Esophagus (tissue), 2 donors: ENCODE data around the gene ADGRE3. TPM values are rescaled to one million over a fixed set of nuclear protein-coding genes. Genes with fewer than 3 reads are reported as not detected.
"Not testable (repeated sequence)": the region's sequence is repeated elsewhere in the genome, so short reads cannot be mapped to it uniquely, and the experiment has no call there.

Experiments used
- H3K27ac ChIP-seq, 2 donors: one replicate each; pipeline ENCODE4 v1.5.1; 2013; ENCODE audit warnings: low read depth in 2 of 2, mild to moderate bottlenecking in 2 of 2, inconsistent platforms in 1 of 2, low read length in 1 of 2, moderate library complexity in 1 of 2
- H3K27me3 ChIP-seq, 2 donors: one replicate each; pipeline ENCODE4 v1.6.1; 2013; ENCODE audit warnings: low read length in 2 of 2, control low read depth in 1 of 2, mild to moderate bottlenecking in 1 of 2; ENCODE audit not compliant: insufficient read depth in 2 of 2, control insufficient read depth in 1 of 2
- H3K36me3 ChIP-seq, 2 donors: one replicate each; pipeline ENCODE4 v1.6.1; 2013; ENCODE audit warnings: low read length in 1 of 2; ENCODE audit not compliant: control insufficient read depth in 2 of 2, insufficient read depth in 2 of 2
- H3K4me1 ChIP-seq, 2 donors: one replicate each; pipeline ENCODE4 v1.6.1; 2013; ENCODE audit warnings: low read length in 1 of 2; ENCODE audit not compliant: control insufficient read depth in 2 of 2, insufficient read depth in 2 of 2
- H3K4me3 ChIP-seq, 2 donors: one replicate each; pipeline ENCODE4 v1.5.1; 2013; ENCODE audit warnings: low read length in 2 of 2, mild to moderate bottlenecking in 2 of 2, low read depth in 1 of 2, moderate library complexity in 1 of 2
- H3K9me3 ChIP-seq, 2 donors: one replicate each; pipeline ENCODE4 v1.6.1; 2013; ENCODE audit warnings: mild to moderate bottlenecking in 2 of 2, low read depth in 1 of 2, low read length in 1 of 2, moderate library complexity in 1 of 2; ENCODE audit not compliant: control insufficient read depth in 2 of 2, insufficient read depth in 1 of 2
- WGBS, 2 donors: extraction: QIAGEN DNeasy Blood & Tissue Kit; methylation state at CpG; one replicate each; pipeline ENCODE4 v1.1.7; 2013; 5-methylcytosine and 5-hydroxymethylcytosine counted together
- polyA plus RNA-seq, 2 donors: library from polyadenylated mRNA; stranded (reverse); fragments of 200-250 nt; gene quantifications; one replicate each; pipeline ENCODE4 v1.2.3, GENCODE V29; 2013
- donor health status: healthy with polysubstance abuse.
- donor health status: Bipolar disorder and iron deficiency.

Gene ADGRE3
- polyA plus RNA-seq, 2 donors, result 0.07 TPM; not detected in 1

- 61 to 66% methylated on average over 4 of the region's 4 CpGs for WGBS, 2 donors
- Histone ChIP-seq H3K9me3 (no peaks in the 10 kb centered on the region), H3K4me1 (no peaks in the 10 kb centered on the region), H3K36me3 (no peaks in the 10 kb centered on the region), H3K27ac (no peak overlapping the region), H3K4me3 (no peak overlapping the region), H3K27me3 (no peaks in the 10 kb centered on the region)
These were observed 25.6 kb downstream of the ADGRE3 start for GRCh38 chr19:14649020-14649419.

GRCh38 chr19:14648506-14648905 is 26.1 kb downstream of the ADGRE3 start:
- WGBS, 2 donors, result 88 to 94% methylated on average over 2 of the region's 2 CpGs
- Histone ChIP-seq H3K4me3 (no peak overlapping the region), H3K27ac (no peak overlapping the region), H3K27me3 (no peaks in the 10 kb centered on the region), H3K4me1 (no peaks in the 10 kb centered on the region), H3K36me3 (no peaks in the 10 kb centered on the region), H3K9me3 (no peaks in the 10 kb centered on the region)

GRCh38 chr19:14639536-14640277 is 34.9 kb downstream of the ADGRE3 start:
- WGBS, 2 donors, result 51 to 59% methylated on average over 4 of the region's 4 CpGs
- Histone ChIP-seq H3K9me3 (peaks cover 5 to 11% of the 10 kb centered on the region in 2 donors), H3K27ac (no peak overlapping the region), H3K36me3 (no peaks in the 10 kb centered on the region), H3K27me3 (no peaks in the 10 kb centered on the region), H3K4me1 (no peaks in the 10 kb centered on the region), H3K4me3 (no peak overlapping the region)

GRCh38 chr19:14632286-14632685 is 42.4 kb downstream of the ADGRE3 start:
- Histone ChIP-seq H3K27ac (no peak overlapping the region), H3K27me3 (no peaks in the 10 kb centered on the region), H3K36me3 (no peaks in the 10 kb centered on the region), H3K9me3 (peaks cover 2 to 3% of the 10 kb centered on the region in 2 donors), H3K4me1 (no peaks in the 10 kb centered on the region), H3K4me3 (no peak overlapping the region)
- WGBS, 2 donors, result 16 to 21% methylated on average over 1 of the region's 1 CpG

GRCh38 chr19:14629557-14629956 is 45.1 kb downstream of the ADGRE3 start:
- no peak overlapping the region for H3K4me3 ChIP-seq
- H3K27me3 ChIP-seq, result no peaks in the 10 kb centered on the region
- H3K27ac ChIP-seq, result no peak overlapping the region
- no peaks in the 10 kb centered on the region for H3K36me3 ChIP-seq
- H3K9me3 ChIP-seq, result peaks cover 2 to 6% of the 10 kb centered on the region in 2 donors
- no peaks in the 10 kb centered on the region for H3K4me1 ChIP-seq
- WGBS, 2 donors, result 92 to 100% methylated on average over 1 of the region's 1 CpG

- H3K27me3 ChIP-seq, H3K4me3 ChIP-seq, H3K27ac ChIP-seq, H3K4me1 ChIP-seq, H3K9me3 ChIP-seq, H3K36me3 ChIP-seq: not testable (repeated sequence)
- WGBS, 2 donors, result 74 to 79% methylated on average over 6 of the region's 6 CpGs
These were observed 50.2 kb downstream of the ADGRE3 start for GRCh38 chr19:14624491-14624890.

GRCh38 chr19:14619404-14619803 is 55.2 kb downstream of the ADGRE3 start:
- no peaks in the 10 kb centered on the region for H3K4me1 ChIP-seq
- H3K4me3 ChIP-seq, result no peak overlapping the region
- H3K9me3 ChIP-seq, result peaks cover 0 to 2% of the 10 kb centered on the region in 2 donors
- no peaks in the 10 kb centered on the region for H3K27me3 ChIP-seq
- no peak overlapping the region for H3K27ac ChIP-seq
- H3K36me3 ChIP-seq, result no peaks in the 10 kb centered on the region

- Histone ChIP-seq H3K36me3 (no peaks in the 10 kb centered on the region), H3K27me3 (no peaks in the 10 kb centered on the region), H3K4me3 (no peak overlapping the region), H3K9me3 (peaks cover 0 to 2% of the 10 kb centered on the region in 2 donors), H3K4me1 (no peaks in the 10 kb centered on the region), H3K27ac (no peak overlapping the region)
- WGBS, 2 donors, result 89 to 90% methylated on average over 3 of the region's 3 CpGs
These were observed 58.2 kb downstream of the ADGRE3 start for GRCh38 chr19:14616407-14616806.

- H3K4me3 ChIP-seq, result no peak overlapping the region
- no peaks in the 10 kb centered on the region for H3K27me3 ChIP-seq
- WGBS, 2 donors, result 92 to 94% methylated on average over 8 of the region's 8 CpGs
- H3K4me1 ChIP-seq, result no peaks in the 10 kb centered on the region
- H3K27ac ChIP-seq, result no peak overlapping the region
- peaks cover 0 to 2% of the 10 kb centered on the region in 2 donors for H3K9me3 ChIP-seq
- H3K36me3 ChIP-seq, result no peaks in the 10 kb centered on the region
These were observed 59.0 kb downstream of the ADGRE3 start for GRCh38 chr19:14615623-14616022.

- Histone ChIP-seq H3K4me1 (no peaks in the 10 kb centered on the region), H3K27ac (no peak overlapping the region), H3K4me3 (no peak overlapping the region), H3K9me3 (peaks cover 0 to 2% of the 10 kb centered on the region in 2 donors), H3K27me3 (no peaks in the 10 kb centered on the region), H3K36me3 (no peaks in the 10 kb centered on the region)
- WGBS, 2 donors, result 58 to 60% methylated on average over 4 of the region's 4 CpGs
These were observed 60.6 kb downstream of the ADGRE3 start for GRCh38 chr19:14614099-14614412.
